EL (cell line): ENCODE measurements around the gene CUL5.
A peak's percentile ranks its signal among the peaks of the same experiment; 100 is the strongest.
"Not testable (repeated sequence)": the region's sequence is repeated elsewhere in the genome, so short reads cannot be mapped to it uniquely, and the experiment has no call there.

Experiments
- DNase-seq: peaks from one replicate; pipeline ENCODE4 v3.0.0-alpha.2; 2016

Gene CUL5

DNA sequence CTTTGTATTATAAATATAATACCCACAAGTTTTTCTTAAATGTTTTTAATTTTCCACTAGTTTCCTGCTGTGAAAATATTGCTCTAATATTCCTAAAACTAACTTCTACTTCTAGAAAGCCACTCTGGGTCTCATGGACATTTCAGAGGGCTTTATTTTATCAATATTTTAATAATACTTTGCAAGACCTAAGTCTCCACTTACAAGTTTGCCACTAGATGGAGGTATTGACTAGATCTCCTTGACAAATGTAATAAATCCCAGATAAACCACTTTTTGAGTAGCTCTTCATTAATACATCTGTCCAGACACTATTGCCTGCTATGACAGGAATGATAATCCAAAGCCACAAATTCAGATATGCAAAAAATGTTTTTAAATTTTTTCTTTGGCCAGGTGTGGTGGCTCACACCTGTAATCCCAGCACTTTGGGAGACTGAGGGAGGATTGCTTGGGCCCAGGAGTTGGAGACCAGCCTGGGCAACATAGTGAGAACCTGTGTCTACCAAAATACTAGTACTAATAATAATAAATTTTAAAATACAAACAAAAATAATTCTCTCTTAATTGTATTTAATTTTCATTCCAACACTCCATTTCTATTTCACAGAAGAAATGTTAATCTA is 109.2 kb downstream of the CUL5 start:
- peak; percentile 44 for DNase-seq

DNA sequence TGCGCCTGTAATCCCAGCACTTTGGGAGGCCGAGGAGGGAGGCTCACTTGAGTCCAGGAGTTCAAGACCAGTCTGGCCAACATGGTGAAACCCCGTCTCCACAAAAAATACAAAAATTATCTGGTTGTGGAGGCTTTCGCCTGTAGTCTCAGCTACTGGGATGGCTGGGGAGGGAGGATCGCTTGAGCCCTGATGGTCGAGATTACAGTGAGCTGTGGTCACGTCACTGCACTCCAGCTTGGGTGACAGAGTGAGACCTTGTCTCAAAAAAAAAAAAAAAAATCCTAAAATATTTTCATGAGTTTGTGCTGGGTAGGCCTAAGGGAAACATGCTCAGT is 112.2 kb downstream of the CUL5 start:
- not testable (repeated sequence) for DNase-seq

DNA sequence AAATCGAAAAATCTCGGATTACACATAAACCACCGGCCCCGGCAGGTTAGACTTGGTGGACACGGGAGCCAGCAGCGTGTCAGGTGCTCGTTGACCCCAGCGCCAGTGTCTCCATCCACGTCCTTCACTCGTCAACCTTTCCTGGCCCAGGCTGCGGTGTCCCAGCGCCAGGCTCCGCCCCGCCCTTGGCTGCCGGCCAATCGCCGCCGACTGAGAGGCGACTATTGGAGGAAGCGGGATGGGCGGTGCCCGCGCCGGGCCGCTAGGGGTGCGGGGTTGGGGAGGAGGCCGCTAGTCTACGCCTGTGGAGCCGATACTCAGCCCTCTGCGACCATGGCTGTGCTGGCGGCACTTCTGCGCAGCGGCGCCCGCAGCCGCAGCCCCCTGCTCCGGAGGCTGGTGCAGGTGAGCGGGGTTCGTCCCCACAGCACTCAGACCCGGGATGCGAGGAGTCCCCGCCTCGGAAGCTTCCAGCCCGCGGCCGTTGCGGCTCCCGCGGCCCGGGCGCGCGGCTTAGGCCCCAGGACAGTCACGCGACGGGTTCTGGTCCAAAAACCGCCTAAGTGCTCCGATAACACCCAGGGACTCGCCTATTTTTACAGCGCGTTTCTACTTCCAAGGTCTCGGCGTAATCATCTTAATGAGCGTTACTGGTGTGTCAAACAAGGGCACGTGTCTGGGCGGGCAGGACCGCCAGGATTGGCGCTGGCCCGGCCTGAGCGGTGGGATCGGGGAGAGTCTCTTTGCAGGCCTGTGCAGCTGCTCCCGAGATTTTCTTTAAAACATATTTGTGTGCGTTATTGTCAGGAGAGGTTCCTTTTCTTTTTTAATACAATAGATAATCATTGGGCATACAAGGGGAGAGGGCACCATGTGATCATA is 112.8 kb downstream of the CUL5 start, which contains the start of gene ACAT1:
Gene ACAT1 (plus strand): TSS at position 294 of the 882 bp plus-strand sequence. CDS start 40 bp downstream, at position 334.
- peak; percentile 91 for DNase-seq

DNA sequence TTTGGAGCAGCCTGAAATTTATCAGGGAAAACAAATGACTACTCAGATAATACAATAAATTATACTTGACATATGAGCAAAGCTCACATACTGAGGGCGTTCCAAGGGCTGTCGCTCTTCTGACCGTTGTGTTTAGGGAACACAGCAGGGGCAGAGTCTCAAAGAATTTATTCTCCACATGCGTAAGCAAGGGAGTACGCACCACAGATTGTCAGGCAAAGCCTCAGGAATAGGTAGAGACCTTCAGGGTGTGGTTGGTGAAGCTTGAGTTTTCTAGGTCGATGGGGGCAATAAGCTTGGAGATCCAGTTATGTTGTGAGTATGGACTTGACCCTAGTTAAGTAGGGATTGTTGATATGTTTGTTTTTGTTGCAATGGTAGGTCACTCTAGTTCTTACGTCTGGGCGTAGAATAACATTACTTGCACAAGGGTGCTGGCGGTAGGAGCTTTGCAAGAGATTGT is 113.5 kb downstream of the CUL5 start:
- DNase-seq: peak; percentile 31

DNA sequence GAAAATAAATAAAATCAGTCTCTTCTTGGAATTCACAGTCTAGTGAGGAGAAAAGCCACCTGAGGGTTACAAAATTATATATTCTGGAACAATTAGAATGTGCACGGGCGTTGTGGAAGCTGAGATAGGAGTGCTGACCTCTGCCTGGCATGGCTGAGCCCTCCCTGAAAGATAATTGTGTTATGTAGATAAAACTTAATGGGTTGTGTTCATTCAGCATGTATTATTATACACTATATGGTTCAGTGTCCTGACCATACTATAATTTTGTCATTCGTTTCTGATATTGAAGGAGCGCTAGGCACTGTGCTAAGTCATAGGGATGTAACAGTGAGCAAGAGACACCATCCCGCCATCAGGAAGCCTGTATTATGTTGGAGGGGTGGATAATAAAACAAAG is 116.4 kb downstream of the CUL5 start:
- DNase-seq: no peak

DNA sequence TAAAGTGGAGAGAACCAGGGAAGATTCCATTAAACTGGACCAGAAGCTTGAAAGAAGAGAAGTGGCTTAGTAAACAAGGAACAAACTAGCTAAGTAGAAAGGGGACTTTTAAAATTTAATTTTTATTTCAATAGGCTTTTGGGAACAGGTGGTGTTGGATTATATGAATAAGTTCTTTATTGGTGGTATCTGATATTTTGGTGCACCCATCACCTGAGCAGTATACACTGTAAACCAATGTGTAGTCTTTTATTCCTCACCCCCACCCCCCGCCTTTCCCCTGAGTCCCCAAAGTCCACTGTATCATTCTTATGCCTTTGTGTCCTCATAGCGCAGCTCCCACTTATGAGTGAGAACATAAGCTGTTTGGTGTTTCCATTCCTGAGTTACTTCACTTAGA is 120.1 kb downstream of the CUL5 start:
- no peak for DNase-seq

DNA sequence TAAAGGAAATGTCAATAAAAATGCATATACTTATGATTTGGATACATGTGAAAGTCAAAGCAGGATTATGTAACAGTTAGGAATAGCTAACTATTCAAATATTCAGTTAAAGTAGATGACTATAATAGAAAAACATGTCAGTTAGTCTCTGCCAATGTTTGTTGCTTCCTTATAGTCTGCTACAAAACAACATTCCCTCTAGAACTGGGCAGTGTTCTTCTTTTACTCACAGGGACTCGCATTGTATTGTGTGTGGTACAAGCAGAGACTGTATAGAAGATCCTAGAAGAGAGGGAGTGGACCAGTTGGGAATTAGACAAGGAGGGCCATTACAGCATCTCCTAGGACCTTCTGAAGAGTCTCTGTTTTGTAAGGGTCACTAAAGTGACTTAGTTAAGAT is 123.3 kb downstream of the CUL5 start:
- DNase-seq: peak; percentile 15

DNA sequence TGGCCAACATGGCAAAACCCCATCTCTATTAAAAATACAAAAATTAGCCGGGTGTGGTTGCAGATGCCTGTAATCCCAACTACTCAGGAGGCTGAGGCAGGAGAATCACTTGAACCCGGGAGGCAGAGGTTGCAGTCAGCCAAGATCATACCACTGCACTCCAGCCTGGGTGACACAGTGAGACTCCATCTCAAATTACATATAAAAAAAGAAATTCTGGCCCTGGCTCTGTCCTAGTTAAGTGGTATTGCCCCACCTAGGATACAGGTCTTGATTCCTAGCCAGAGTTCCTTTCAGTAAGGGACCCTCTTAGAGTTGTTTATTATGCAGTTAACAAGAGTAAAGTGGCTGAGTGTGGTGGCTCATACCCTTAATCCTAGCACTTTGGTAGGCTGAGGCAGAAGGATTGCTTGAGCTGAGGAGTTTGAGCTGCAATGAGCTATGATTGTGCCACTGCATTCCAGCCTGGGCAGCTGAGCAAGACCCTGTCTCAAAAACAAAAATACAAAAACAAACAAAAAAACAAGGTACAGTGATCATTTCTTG is 124.4 kb downstream of the CUL5 start:
- not testable (repeated sequence) for DNase-seq

DNA sequence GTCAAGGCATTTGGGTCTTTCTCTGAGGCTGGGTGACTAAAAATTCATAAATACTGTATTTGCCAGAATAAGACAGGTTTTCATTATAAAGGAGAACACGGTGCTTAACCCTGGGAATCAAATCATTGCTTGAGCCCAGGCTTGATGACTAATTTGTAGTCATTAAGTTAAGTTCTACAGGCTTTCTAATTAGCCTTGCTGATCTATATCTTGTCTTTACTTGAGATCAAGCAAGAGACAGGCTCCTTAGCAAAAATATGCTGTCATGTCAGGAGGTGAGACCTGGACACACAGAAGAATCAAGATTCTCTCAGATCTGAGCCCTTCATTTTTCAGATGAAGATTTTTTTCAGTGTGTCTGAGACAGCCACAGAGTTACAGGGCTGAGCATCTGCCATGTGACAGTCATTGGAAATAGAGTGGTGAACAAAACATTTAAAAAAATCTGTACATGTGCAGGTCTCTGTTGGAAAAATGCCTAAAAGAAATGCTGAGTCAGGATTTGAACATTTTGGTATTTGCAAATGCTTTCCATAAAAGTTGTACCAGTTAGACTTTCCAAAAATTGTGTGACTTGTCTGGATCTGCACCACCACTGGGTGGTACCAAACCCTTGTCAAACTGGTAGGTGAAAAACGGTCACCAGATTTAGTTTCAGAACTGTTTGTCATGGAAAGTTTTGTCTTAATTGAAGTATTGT is 127.3 kb downstream of the CUL5 start:
- peak; percentile 15 for DNase-seq

DNA sequence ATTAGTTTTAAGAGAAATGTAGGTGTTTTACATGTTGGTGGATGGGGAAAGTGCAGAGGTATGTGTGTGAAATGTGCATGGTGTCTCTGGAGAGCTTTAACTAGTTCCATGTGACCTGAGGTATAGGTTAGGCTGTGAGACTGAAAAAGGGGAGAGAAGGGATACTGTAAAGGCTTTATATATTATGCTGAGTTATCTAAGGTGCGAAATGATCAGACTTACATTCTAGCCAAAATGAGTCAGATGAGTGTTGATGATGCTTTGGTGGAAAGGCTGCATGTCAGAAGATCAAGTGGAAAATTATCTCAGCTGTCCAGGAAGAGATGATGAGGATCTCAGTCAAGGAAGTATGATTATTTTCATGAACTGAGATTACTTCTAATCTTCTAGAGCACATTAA is 128.5 kb downstream of the CUL5 start:
- DNase-seq: no peak

DNA sequence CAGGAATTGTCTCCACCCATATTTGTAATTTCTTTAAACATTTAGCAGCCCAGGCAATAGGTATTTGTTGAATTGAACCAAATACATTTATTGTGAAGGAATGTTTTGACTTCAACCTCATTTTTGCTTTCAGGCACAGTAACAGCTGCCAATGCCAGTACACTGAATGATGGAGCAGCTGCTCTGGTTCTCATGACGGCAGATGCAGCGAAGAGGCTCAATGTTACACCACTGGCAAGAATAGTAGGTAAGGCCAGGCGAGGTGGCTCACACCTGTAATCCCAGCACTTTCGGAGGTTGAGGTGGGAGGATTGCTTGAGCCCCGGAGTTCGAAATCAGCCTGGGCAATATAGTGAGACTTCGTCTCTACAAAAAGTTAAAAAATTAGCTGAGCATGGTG is 133.6 kb downstream of the CUL5 start:
- DNase-seq: no peak

DNA sequence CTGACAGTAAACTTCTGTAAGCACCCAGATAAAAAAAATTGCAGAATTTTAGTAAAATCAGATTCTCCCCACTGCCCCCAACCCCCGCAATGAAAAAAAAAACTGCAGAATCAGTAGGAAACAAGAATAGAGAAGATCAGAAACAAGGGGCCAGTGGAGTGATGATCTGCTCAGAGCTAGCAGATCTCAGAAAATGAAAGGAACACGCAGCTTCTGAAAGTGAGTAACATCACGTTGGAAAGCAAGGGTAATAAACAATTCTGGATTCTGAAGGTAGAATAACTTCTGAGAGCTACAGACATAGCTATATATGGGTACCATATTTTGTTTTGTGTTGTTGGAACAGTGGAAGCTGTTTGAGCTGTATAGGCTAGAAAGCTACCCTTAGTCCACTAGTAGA is 135.9 kb downstream of the CUL5 start:
- DNase-seq: no peak

DNA sequence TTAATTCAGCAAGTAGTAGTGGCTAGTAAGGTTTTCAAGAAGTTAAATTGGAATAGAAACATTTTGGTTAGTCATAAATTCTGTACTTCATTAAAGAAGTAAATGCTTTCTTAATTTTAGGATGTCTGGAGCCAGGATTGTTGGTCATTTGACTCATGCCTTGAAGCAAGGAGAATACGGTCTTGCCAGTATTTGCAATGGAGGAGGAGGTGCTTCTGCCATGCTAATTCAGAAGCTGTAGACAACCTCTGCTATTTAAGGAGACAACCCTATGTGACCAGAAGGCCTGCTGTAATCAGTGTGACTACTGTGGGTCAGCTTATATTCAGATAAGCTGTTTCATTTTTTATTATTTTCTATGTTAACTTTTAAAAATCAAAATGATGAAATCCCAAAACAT is 138.5 kb downstream of the CUL5 start:
- no peak for DNase-seq

DNA sequence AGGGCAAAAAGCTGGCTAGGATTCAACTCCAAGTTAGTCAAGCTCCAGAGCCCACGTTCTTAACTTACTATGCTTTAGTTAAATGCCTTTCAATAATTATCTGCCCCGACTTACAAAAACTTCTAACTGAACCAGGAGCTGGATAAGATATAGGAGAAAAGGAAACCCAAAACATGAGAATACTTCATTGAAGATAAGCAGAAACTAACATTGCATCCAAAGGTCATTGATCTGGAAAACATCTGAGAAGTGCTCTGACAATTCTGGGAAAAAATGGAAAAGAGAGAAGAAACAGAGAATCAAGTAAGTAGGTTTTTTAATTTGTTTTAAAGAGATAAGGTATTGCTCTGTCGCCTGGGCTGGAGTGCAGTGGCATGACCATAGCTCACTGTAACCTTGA is 139.9 kb downstream of the CUL5 start:
- no peak for DNase-seq

DNA sequence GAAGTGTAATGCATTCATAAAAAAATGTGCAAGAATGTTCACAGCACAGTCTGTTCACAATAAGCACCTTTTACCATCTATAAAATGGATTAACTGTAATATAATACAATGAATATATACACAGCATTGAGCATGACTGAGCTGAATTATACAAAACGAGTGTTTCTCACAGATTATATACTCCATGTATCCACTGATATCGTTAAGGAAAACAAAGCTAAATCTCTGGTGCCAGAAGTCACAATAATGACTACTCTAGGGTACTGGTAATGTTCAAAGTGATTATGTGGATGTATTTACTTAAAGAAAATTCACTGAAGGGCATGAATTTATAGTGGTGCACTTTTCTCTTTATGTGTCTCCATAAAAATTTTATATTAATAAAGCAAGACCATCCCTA is 145.9 kb downstream of the CUL5 start:
- no peak for DNase-seq
